HCT116 (cell line): ENCODE results near the gene GANAB. TPM values are rescaled to one million over a fixed set of nuclear protein-coding genes. Genes with fewer than 3 reads are reported as not detected.
"Not testable (repeated sequence)": the region's sequence is repeated elsewhere in the genome, so short reads cannot be mapped to it uniquely, and the experiment has no call there.

Experiments used
- ATAC-seq: fragments of 200-7000 bp; cut with Tn5 transposase; 2 replicates; pipeline ENCODE4 v1.9.1; 2020; ENCODE audit warnings: mild to moderate bottlenecking, moderate library complexity
- BruUV-seq: library from RNA; stranded (reverse); fragments of 400-500 nt; replicated peaks from 2 replicates; lab custom pipeline; 2021; lab: Mats Ljungman, UMichigan
- CTCF ChIA-PET: fragments of 300-600 bp; sonication (Branson Sonifier 250); formaldehyde crosslinking; loops from one replicate; lab custom pipeline; 2021; ENCODE audit warnings: antibody characterized with exemption; lab: Charles Lee
- POLR2A ChIA-PET: fragments of 300-600, 350-600 bp; sonication (Branson Sonifier 250); formaldehyde crosslinking; loops from one replicate; lab custom pipeline; 2021; ENCODE audit warnings: antibody characterized with exemption; lab: Charles Lee
- RAD21 ChIA-PET, 2 experiments: fragments of 300-600 bp; sonication (Branson Sonifier 250); formaldehyde crosslinking; loops; one replicate each; lab custom pipeline; 2023; ENCODE audit warnings: low total read pairs in 2 of 2; ENCODE audit not compliant: uncharacterized antibody in 2 of 2, unreplicated experiment in 2 of 2, low non-redundant PET in 1 of 2; lab: Charles Lee
- DNase-seq: peaks from one replicate; pipeline ENCODE4 v3.0.0-alpha.2; 2010; ENCODE audit warnings: low read depth, low spot score
- H2AFZ ChIP-seq: fragments of 200-600 bp; shearing (Covaris generic), sonication (generic); 2 replicates; pipeline ENCODE4 v1.6.1; 2017; ENCODE audit warnings: low read depth, mixed run types, mixed read lengths, antibody characterized with exemption, low read length; ENCODE audit not compliant: poor library complexity, severe bottlenecking
- H3K27ac ChIP-seq: 2 replicates; pipeline ENCODE4 v1.5.1; 2012; ENCODE audit warnings: low read depth, low read length
- H3K27me3 ChIP-seq: fragments of 200-600 bp; sonication (generic); 2 replicates; pipeline ENCODE4 v1.6.1; 2016; ENCODE audit warnings: mixed run types, low read length, mixed read lengths; ENCODE audit not compliant: insufficient read depth
- H3K36me3 ChIP-seq, 2 experiments: fragments of 200-500 bp in 1 of 2; fragments of 200-600 bp in 1 of 2; sonication (Bioruptor generic) in 1 of 2; sonication (generic) in 1 of 2; 2 replicates each; pipeline versions ENCODE4 v1.5.1 to v1.6.1; 2014 to 2016; ENCODE audit warnings: low read length in 2 of 2, inconsistent platforms in 1 of 2, mixed read lengths in 1 of 2, mixed run types in 1 of 2; ENCODE audit not compliant: insufficient read depth in 2 of 2, control insufficient read depth in 1 of 2
- H3K4me1 ChIP-seq, 2 experiments: fragments of 200-600 bp in 1 of 2; sonication (generic) in 1 of 2; 2 replicates each; pipeline versions ENCODE4 v1.5.1 to v1.6.1; 2012 to 2017; ENCODE audit warnings: low read length in 2 of 2, inconsistent platforms in 1 of 2, mild to moderate bottlenecking in 1 of 2, mixed read lengths in 1 of 2, mixed run types in 1 of 2, moderate library complexity in 1 of 2; ENCODE audit not compliant: insufficient read depth in 2 of 2, control insufficient read depth in 1 of 2
- H3K4me2 ChIP-seq: fragments of 200-600 bp; sonication (generic); 2 replicates; pipeline ENCODE4 v1.6.1; 2017; ENCODE audit warnings: mixed run types, low read length, mixed read lengths
- H3K4me3 ChIP-seq, 2 experiments: fragments of 200-600 bp in 1 of 2; sonication (generic) in 1 of 2; replicated peaks in 1 of 2; 2 replicates each; pipeline ENCODE4 v1.5.1; 2011 to 2016; ENCODE audit warnings: low read length in 2 of 2, control low read depth in 1 of 2, low read depth in 1 of 2, mild to moderate bottlenecking in 1 of 2, mixed read lengths in 1 of 2, mixed run types in 1 of 2
- H3K79me2 ChIP-seq: fragments of 200-600 bp; sonication (generic); 2 replicates; pipeline ENCODE4 v1.6.1; 2017; ENCODE audit warnings: mild to moderate bottlenecking, mixed run types, low read length, moderate library complexity, mixed read lengths; ENCODE audit not compliant: insufficient read depth
- H3K9ac ChIP-seq: fragments of 200-600 bp; sonication (generic); 2 replicates; pipeline ENCODE4 v1.6.1; 2016; ENCODE audit warnings: low read length, mixed read lengths
- H3K9me2 ChIP-seq: fragments of 200-600 bp; sonication (generic), shearing (Covaris generic); 2 replicates; pipeline ENCODE4 v1.6.1; 2017; ENCODE audit warnings: mixed run types, mild to moderate bottlenecking, moderate library complexity; ENCODE audit not compliant: insufficient read depth
- H3K9me3 ChIP-seq, 2 experiments: fragments of 200-500 bp in 1 of 2; fragments of 200-600 bp in 1 of 2; sonication (Bioruptor generic) in 1 of 2; sonication (generic) in 1 of 2; 2 replicates each; pipeline ENCODE4 v1.6.1; 2014 to 2017; ENCODE audit warnings: low read length in 2 of 2, mixed read lengths in 2 of 2, inconsistent platforms in 1 of 2, low read depth in 1 of 2, mild to moderate bottlenecking in 1 of 2, mixed run types in 1 of 2, moderate library complexity in 1 of 2; ENCODE audit not compliant: control insufficient read depth in 1 of 2, insufficient read depth in 1 of 2
- H4K20me1 ChIP-seq: fragments of 200-600 bp; sonication (generic), shearing (Covaris generic); 2 replicates; pipeline ENCODE4 v1.6.1; 2017; ENCODE audit warnings: mixed run types, mild to moderate bottlenecking, moderate library complexity; ENCODE audit not compliant: insufficient read depth
- CEBPB ChIP-seq: IDR thresholded peaks from 2 replicates; pipeline ENCODE4 v1.6.1; 2012; ENCODE audit warnings: low read depth
- CTCF ChIP-seq, 3 experiments: fragments of 200-600 bp in 1 of 3; sonication (generic) in 1 of 3; IDR thresholded peaks in 2 of 3; conservative IDR thresholded peaks in 1 of 3; 2 replicates each; pipeline ENCODE4 v1.5.1; 2012 to 2017; ENCODE audit warnings: low read depth in 2 of 3, low read length in 2 of 3, antibody characterized with exemption in 1 of 3, borderline replicate concordance in 1 of 3, control low read depth in 1 of 3, mild to moderate bottlenecking in 1 of 3, mixed read lengths in 1 of 3, mixed run types in 1 of 3, moderate library complexity in 1 of 3; ENCODE audit not compliant: insufficient read depth in 1 of 3
- JUND ChIP-seq: IDR thresholded peaks from 2 replicates; pipeline ENCODE4 v1.6.1; 2012
- RAD21 ChIP-seq: IDR thresholded peaks from 2 replicates; pipeline ENCODE4 v1.6.1; 2012; ENCODE audit warnings: low read depth, mild to moderate bottlenecking
- SIN3A ChIP-seq: IDR thresholded peaks from 2 replicates; pipeline ENCODE4 v1.6.1; 2012; ENCODE audit warnings: low read depth
- SP1 ChIP-seq: IDR thresholded peaks from 2 replicates; pipeline ENCODE4 v1.6.1; 2012; ENCODE audit warnings: low read depth
- intact Hi-C: fragments of 100-400 bp; cut with micrococcal nuclease; formaldehyde crosslinking; loops from 2 replicates; pipeline ENCODE4 v1.10.0; 2022
- total RNA-seq: library from RNA; stranded (reverse); gene quantifications from one replicate; pipeline ENCODE4 v1.2.1, GENCODE V29; 2021; ENCODE audit not compliant: unreplicated experiment

Gene GANAB
- total RNA-seq, 1 experiment from 2014 or later: 410 TPM

- no peak for TF ChIP-seq JUND
- no peak for TF ChIP-seq SP1
Measured at GRCh38 chr11:62652161-62653006, 6.0 kb upstream of the GANAB start (continued).

GRCh38 chr11:62650283-62650682, 3.9 kb upstream of the GANAB start:
- H4K20me1 ChIP-seq, CTCF ChIA-PET, H3K9me2 ChIP-seq, H2AFZ ChIP-seq, H3K36me3 ChIP-seq, DNase-seq, H3K27me3 ChIP-seq, BruUV-seq, ATAC-seq, H3K4me3 ChIP-seq, H3K27ac ChIP-seq, RAD21 ChIA-PET, H3K4me2 ChIP-seq, H3K9me3 ChIP-seq, H3K9ac ChIP-seq: not testable (repeated sequence)
- intact Hi-C loops: loop anchor here (5.0 kb wide), 1 partner anchor 58 kb away; the partner anchor contains the start of gene TUT1
- Histone ChIP-seq H3K4me1 (peaks cover 9 to 34% of the 10 kb centered on the region in 2 experiments), H3K79me2 (peaks cover 44% of the 10 kb centered on the region)
- POLR2A ChIA-PET: interaction anchor here (0.9 to 14.1 kb wide), 2 partner anchors 9 to 15 kb away, joined by 3 to 195 read pairs; partner anchors contain the start of genes C11orf98 and CSKMT

DNA sequence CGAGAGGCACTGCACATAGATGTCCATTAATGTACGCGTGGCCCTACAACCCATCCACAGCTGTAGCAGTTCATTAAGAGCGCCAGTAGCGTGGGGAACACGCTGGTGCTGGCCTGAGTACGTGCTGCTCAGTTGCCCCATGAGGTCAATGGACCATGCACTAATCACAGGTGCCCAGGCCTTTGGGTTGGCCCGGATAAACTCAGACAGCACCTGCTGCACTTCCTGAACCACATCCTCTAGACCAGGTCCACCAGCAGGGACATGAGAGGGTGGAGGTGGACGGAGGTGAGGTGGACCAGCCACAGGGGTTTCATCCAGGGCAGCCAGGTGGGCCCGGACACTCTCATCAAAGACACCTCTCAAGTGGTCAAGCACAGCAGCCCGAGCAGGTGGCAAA, 3.1 kb upstream of the GANAB start:
- Histone ChIP-seq H3K27ac (no peak overlapping the region), H4K20me1 (no peaks in the 10 kb centered on the region), H3K9me2 (no peaks in the 10 kb centered on the region), H3K27me3 (no peaks in the 10 kb centered on the region), H3K36me3 (peaks cover 8 to 9% of the 10 kb centered on the region in 2 experiments; a peak in 3 of 4 replicates), H3K4me2 (no peak overlapping the region), H3K79me2 (peaks cover 52% of the 10 kb centered on the region), H2AFZ (no peak overlapping the region), H3K9me3 (no peaks in the 10 kb centered on the region), H3K9ac (no peak overlapping the region), H3K4me3 (no peak overlapping the region), H3K4me1 (peaks cover 12 to 39% of the 10 kb centered on the region in 2 experiments)
- ChIA-PET RAD21 (no interaction called here), POLR2A (interaction anchor here (0.9 to 14.1 kb wide), 2 partner anchors 8 to 16 kb away, joined by 3 to 195 read pairs; partner anchors contain the start of genes C11orf98 and CSKMT), CTCF (no interaction called here)
- no peak for DNase-seq
- no TSS peak for BruUV-seq
- no peak for ATAC-seq
- TF ChIP-seq CTCF (IDR thresholded peaks at IDR 0.05 in 2 of 3, conservative IDR thresholded peaks at IDR 0.05 in 1 of 3; ENCODE audit: borderline replicate concordance in 1 of 3, insufficient read depth in 1 of 3, low read depth in 2 of 3, low read length in 2 of 3) (no peak), RAD21 (no peak), CEBPB (no peak), SIN3A (no peak)
- intact Hi-C loops: loop anchor here (5.0 kb wide), 1 partner anchor 37 kb away; the partner anchor contains the start of genes EML3 and ROM1
